ENCODE results near the gene TXNRD1.

Gene TXNRD1

GRCh38 chr12:104306376-104306775 lies 90.8 kb downstream of the TXNRD1 start:
- no peak overlapping the region for H3K4me3 ChIP-seq (ENCODE audit: low read depth, low read length)
- H3K36me3 ChIP-seq (ENCODE audit: control insufficient read depth, insufficient read depth, low read length): no peaks in the 10 kb centered on the region
- TF ChIP-seq CTCF (IDR thresholded peaks at IDR 0.05): no peak
- no peak overlapping the region for H2AFZ ChIP-seq
- H3K9ac ChIP-seq: no peak overlapping the region
- no peak overlapping the region for H3K4me2 ChIP-seq (ENCODE audit: low read length)
- H3K27ac ChIP-seq: no peak overlapping the region
- H3K9me3 ChIP-seq (ENCODE audit: control insufficient read depth, low read length): no peaks in the 10 kb centered on the region
- H3K79me2 ChIP-seq: peaks cover 36% of the 10 kb centered on the region
- H3K27me3 ChIP-seq (ENCODE audit: control insufficient read depth, insufficient read depth, low read length): no peaks in the 10 kb centered on the region
- peaks cover 4% of the 10 kb centered on the region for H3K4me1 ChIP-seq

- H2AFZ ChIP-seq: no peak overlapping the region
- peaks cover 4% of the 10 kb centered on the region for H3K4me1 ChIP-seq
- H3K27ac ChIP-seq: no peak overlapping the region
- no peak for TF ChIP-seq CTCF (IDR thresholded peaks at IDR 0.05)
- no peak overlapping the region for H3K4me2 ChIP-seq (ENCODE audit: low read length)
- H3K4me3 ChIP-seq (ENCODE audit: low read depth, low read length): no peak overlapping the region
- H3K9ac ChIP-seq: no peak overlapping the region
- no peaks in the 10 kb centered on the region for H3K36me3 ChIP-seq (ENCODE audit: control insufficient read depth, insufficient read depth, low read length)
- H3K79me2 ChIP-seq: peaks cover 39% of the 10 kb centered on the region
- no peaks in the 10 kb centered on the region for H3K27me3 ChIP-seq (ENCODE audit: control insufficient read depth, insufficient read depth, low read length)
- no peaks in the 10 kb centered on the region for H3K9me3 ChIP-seq (ENCODE audit: control insufficient read depth, low read length)
Measured at GRCh38 chr12:104306943-104307654, 91.5 kb downstream of the TXNRD1 start.

GRCh38 chr12:104307655-104308000 lies 92.0 kb downstream of the TXNRD1 start:
- no peak overlapping the region for H2AFZ ChIP-seq
- peaks cover 4% of the 10 kb centered on the region for H3K4me1 ChIP-seq
- H3K79me2 ChIP-seq: peaks cover 43% of the 10 kb centered on the region
- H3K9ac ChIP-seq: no peak overlapping the region
- no peak overlapping the region for H3K27ac ChIP-seq
- H3K36me3 ChIP-seq (ENCODE audit: control insufficient read depth, insufficient read depth, low read length): no peaks in the 10 kb centered on the region
- no peak overlapping the region for H3K4me3 ChIP-seq (ENCODE audit: low read depth, low read length)
- H3K4me2 ChIP-seq (ENCODE audit: low read length): no peak overlapping the region
- H3K27me3 ChIP-seq (ENCODE audit: control insufficient read depth, insufficient read depth, low read length): no peaks in the 10 kb centered on the region
- H3K9me3 ChIP-seq (ENCODE audit: control insufficient read depth, low read length): no peaks in the 10 kb centered on the region
- TF ChIP-seq CTCF (IDR thresholded peaks at IDR 0.05): no peak

- TF ChIP-seq CTCF (IDR thresholded peaks at IDR 0.05): no peak
- no peaks in the 10 kb centered on the region for H3K36me3 ChIP-seq (ENCODE audit: control insufficient read depth, insufficient read depth, low read length)
- H3K9ac ChIP-seq: no peak overlapping the region
- no peaks in the 10 kb centered on the region for H3K4me1 ChIP-seq
- no peak overlapping the region for H3K4me2 ChIP-seq (ENCODE audit: low read length)
- no peak overlapping the region for H3K27ac ChIP-seq
- H3K4me3 ChIP-seq (ENCODE audit: low read depth, low read length): no peak overlapping the region
- H3K9me3 ChIP-seq (ENCODE audit: control insufficient read depth, low read length): no peaks in the 10 kb centered on the region
- no peak overlapping the region for H2AFZ ChIP-seq
- peaks cover 40% of the 10 kb centered on the region for H3K79me2 ChIP-seq
- no peaks in the 10 kb centered on the region for H3K27me3 ChIP-seq (ENCODE audit: control insufficient read depth, insufficient read depth, low read length)
Measured at GRCh38 chr12:104309446-104309993, 93.9 kb downstream of the TXNRD1 start.

Data from parathyroid adenoma (tissue), 2 donors.